NCI-H446 (cell line): Measurements from ENCODE around the gene TMEM80.

Experiments
- DNase-seq, 2 experiments: peaks; one replicate each; lab custom pipeline; 2025; lab: John Stamatoyannopoulos, UW

The TMEM80 gene

DNA sequence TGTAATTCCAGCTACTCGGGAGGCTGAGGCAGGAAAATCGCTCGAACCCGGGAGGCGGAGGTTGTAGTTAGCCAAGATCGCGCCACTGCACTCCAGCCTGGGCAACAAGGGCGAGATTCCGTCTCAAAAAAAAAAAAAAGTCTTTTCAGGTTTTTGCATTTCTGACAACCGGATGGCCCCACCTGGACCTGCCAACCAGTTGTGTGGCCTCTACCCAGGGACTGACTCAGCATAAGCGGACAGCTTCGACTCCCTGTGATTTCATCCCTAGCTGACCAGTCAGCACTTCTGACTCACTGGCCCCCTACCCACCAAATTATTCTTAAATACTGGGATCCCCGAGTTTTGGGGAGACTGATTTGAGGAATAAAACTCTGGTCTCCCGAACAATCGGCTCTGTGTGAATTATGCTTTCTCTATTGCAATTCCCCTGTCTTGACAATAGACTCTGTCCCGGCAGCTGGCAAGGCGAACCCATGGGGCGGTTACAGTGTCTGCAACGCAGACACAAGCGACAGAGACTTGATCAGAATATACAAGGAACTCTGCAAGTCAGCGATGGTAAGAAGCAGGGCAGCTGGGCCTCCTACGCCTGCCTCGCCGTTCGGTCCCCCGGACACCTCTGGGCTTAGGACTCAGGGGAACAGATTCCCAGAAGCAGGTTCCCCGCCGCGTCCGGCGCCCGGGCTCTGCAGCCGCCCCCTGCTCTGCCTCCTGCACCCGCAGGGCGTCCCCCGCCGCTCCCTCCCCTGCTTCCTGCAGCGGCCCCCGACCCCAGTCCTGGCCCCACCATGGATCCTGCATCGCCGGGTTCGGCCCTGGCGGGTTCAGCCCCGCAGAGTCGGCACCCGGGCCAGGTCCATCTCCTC lies 50.9 kb downstream of the TMEM80 start:
- no peak for DNase-seq

DNA sequence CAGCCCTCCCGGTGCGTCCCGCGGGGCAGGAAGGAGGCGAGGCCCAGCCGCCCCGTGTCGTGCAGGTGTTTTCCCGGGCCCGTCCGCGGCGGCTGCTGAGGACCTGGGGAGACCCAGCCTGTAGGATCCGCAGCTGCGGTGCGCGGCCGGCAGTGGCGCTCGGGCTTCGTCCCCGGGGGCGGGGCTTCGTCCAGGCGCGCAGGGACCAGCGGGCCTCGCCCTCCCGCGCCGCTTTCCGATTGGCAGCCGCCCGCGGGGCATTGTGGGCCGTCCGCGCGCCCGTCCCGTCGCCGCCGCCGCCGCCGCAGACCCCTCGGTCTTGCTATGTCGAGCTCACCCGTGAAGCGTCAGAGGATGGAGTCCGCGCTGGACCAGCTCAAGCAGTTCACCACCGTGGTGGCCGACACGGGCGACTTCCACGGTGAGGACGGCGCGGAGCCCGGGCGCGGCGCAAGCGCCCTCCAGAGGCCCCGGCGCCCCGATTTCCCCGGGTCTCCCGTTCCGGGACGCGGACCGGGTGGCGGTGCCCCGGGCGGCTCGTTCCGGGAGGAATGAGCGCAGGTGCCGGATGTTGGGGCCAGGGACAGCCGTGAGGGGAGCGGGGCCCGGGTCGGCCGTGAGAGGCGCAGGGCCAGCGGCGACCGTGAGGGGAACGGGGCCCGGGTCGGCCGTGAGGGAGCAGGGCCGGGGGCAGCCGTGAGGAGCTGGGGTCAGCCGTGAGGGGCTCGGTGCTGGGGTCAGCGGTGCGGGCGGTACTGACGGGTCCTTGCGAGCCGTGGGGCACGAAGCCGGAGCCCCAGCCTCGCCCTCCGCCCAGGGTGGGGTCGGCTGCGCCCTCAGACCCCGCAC lies 51.8 kb downstream of the TMEM80 start, which contains the start of gene TALDO1:
TSS of gene TALDO1 (plus strand) at position 307 of the 849 bp plus-strand sequence. CDS start at position 325, 18 bp downstream.
- DNase-seq: peak; percentile 77 to 92

DNA sequence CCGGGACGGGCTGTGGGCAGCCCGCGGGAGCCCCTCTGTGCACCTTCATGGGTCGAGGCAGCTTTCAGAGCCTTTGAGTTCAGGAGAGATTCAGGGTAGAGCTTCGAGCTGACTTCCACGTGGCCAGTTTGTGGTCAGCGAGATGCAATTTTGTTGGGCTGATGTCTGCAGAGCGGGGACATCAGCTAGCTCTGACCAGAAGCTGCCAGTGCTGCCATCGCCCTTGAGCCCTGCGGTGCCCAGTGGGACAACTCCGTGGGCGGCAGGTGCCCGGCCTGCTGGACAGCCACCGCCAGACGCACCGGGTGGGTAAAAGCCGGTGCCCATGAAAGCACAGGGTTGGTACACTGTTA lies 52.4 kb downstream of the TMEM80 start:
- no peak for DNase-seq

DNA sequence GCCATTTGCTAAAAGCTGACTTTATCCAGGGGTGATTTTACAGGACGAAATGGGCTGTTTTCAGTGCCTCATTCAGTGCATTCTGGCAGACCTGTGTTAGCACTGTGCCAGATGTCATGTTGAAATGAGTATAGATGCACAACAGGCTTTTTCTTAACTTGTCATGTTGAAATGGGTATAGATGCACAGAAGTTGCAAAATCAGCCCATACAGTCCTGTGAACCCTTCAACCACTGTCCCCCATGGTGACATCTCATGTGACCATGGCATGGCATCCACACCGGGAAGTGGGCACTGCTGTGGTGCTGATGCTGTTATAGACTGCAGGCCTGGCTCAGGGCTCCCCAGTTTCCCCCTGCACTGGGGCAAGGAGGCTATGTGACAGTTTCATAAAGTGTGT lies 54.1 kb downstream of the TMEM80 start:
- no peak for DNase-seq
